Psoas muscle (tissue), 8 donors: ENCODE data around the gene RPP25. TPM values are rescaled to one million over a fixed set of nuclear protein-coding genes. Genes with fewer than 3 reads are reported as not detected.

ENCODE experiments used
- ATAC-seq, 4 donors: fragments of 200-7000 bp; cut with Tn5 transposase; one replicate each; pipeline ENCODE4 v1.9.1; 2020; ENCODE audit warnings: moderate library complexity in 3 of 4, mild to moderate bottlenecking in 2 of 4
- DNase-seq, 2 donors: peaks; one replicate each; pipeline ENCODE4 v3.0.0-alpha.2; 2020
- H3K27ac ChIP-seq: fragments of 200-600 bp; one replicate; pipeline ENCODE4 v1.8.0; 2022
- H3K27me3 ChIP-seq, 3 donors: fragments of 200-600 bp in 1 of 3; one replicate each; pipeline versions ENCODE4 v1.6.1 to v1.8.0; 2013 to 2022; ENCODE audit warnings: low read length in 2 of 3, mild to moderate bottlenecking in 2 of 3, moderate library complexity in 1 of 3; ENCODE audit not compliant: insufficient read depth in 3 of 3
- H3K36me3 ChIP-seq, 2 donors: fragments of 200-600 bp in 1 of 2; one replicate each; pipeline versions ENCODE4 v1.6.1 to v1.8.0; 2013 to 2022; ENCODE audit warnings: low read depth in 1 of 2, mild to moderate bottlenecking in 1 of 2, moderate library complexity in 1 of 2; ENCODE audit not compliant: insufficient read depth in 1 of 2
- H3K4me1 ChIP-seq: fragments of 200-600 bp; one replicate; pipeline ENCODE4 v1.8.0; 2022
- H3K4me3 ChIP-seq: fragments of 200-600 bp; one replicate; pipeline ENCODE4 v1.8.0; 2022; ENCODE audit warnings: mild to moderate bottlenecking
- H3K9me3 ChIP-seq: fragments of 200-600 bp; one replicate; pipeline ENCODE4 v1.8.0; 2022
- CTCF ChIP-seq: fragments of 200-600 bp; IDR thresholded peaks from one replicate; pipeline ENCODE4 v1.8.0; 2022; ENCODE audit warnings: antibody characterized with exemption
- WGBS, 3 donors: extraction: QIAGEN DNeasy Blood & Tissue Kit; methylation state at CpG; one replicate each; pipeline versions ENCODE4 v1.1.6 to v1.1.7; 2013; 5-methylcytosine and 5-hydroxymethylcytosine counted together
- intact Hi-C, 2 donors: fragments of 100-400 bp; cut with DNase I; formaldehyde crosslinking; loops; one replicate each; pipeline versions ENCODE4 v1.11.0 to v1.14.2; 2022
- polyA plus RNA-seq, 3 donors: library from polyadenylated mRNA; stranded (reverse); fragments of 200-250 nt; gene quantifications; one replicate each; pipeline ENCODE4 v1.2.3, GENCODE V29; 2013
- total RNA-seq, 4 donors: library from RNA; stranded (reverse); fragmentation: NEBNext Ultra II Directional in 2 of 4; extraction: Animal tissue kit (Norgen Biotek cat#: 25700) in 2 of 4; gene quantifications; one replicate each; pipeline versions ENCODE4 v1.2.1 to v1.2.4, GENCODE V29; 2021 to 2023
- donor health status: healthy with polysubstance abuse.
- donor health status: DM: no; HTN: no; CAD: no; lungs with moderate emphysema.
- donor health status: Bipolar disorder and iron deficiency.
- donor health status: healthy.
- donor health status: DM: yes; HTN: yes; CAD: no.
- donor health status: DM: no; HTN: no; CAD: no.
- donor health status: DM: no; HTN: no; CAD: no.
- donor health status: DM: yes; HTN: yes; CAD: no.

The RPP25 gene
- total and polyA plus RNA-seq, 7 donors = 0.64 to 11.6 (median 1.7) TPM

GRCh38 chr15:74958908-74959585, 2.5 kb upstream of the RPP25 start:
- Histone ChIP-seq H3K36me3 (no peaks in the 10 kb centered on the region), H3K9me3 (no peaks in the 10 kb centered on the region), H3K4me3 (peak overlapping the region; percentile 72), H3K4me1 (peaks cover 29% of the 10 kb centered on the region), H3K27ac (no peak overlapping the region), H3K27me3 (peaks cover 0 to 50% (median 17%) of the 10 kb centered on the region in 3 donors)
- intact Hi-C loops = loop anchor here (2.0 to 10.0 kb wide), 4 partner anchors 244 to 584 kb away; no protein-coding TSS in a partner anchor
- ATAC-seq = no peak
- DNase-seq = no peak
- WGBS, 3 donors = 4 to 11% (median 6%) methylated on average over 47 of the region's 47 CpGs
- no peak for TF ChIP-seq CTCF

- TF ChIP-seq CTCF = peak; percentile 11
Observed at GRCh38 chr15:74958320-74958907, 1.8 kb upstream of the RPP25 start.

GRCh38 chr15:74957476-74958035, 984 bp upstream of the RPP25 start:
- H3K9me3 ChIP-seq = no peaks in the 10 kb centered on the region
- TF ChIP-seq CTCF = no peak
- 4 to 6% (median 4%) methylated on average over 28 of the region's 28 CpGs for WGBS, 3 donors
- peaks cover 0 to 50% (median 16%) of the 10 kb centered on the region in 3 donors for H3K27me3 ChIP-seq
- H3K36me3 ChIP-seq = no peaks in the 10 kb centered on the region
- H3K4me1 ChIP-seq = peaks cover 29% of the 10 kb centered on the region
- no peak for ATAC-seq
- intact Hi-C loops = loop anchor here (2.0 to 10.0 kb wide), 4 partner anchors 245 to 583 kb away; no protein-coding TSS in a partner anchor
- DNase-seq = no peak
- peak overlapping the region; percentile 60 for H3K27ac ChIP-seq
- peak overlapping the region; percentile 72 for H3K4me3 ChIP-seq

More at GRCh38 chr15:74958320-74958907, 1.8 kb upstream of the RPP25 start:
- Histone ChIP-seq H3K9me3 (no peaks in the 10 kb centered on the region), H3K4me3 (peak overlapping the region; percentile 72), H3K27me3 (peaks cover 0 to 50% (median 17%) of the 10 kb centered on the region in 3 donors), H3K27ac (no peak overlapping the region), H3K4me1 (peaks cover 29% of the 10 kb centered on the region), H3K36me3 (no peaks in the 10 kb centered on the region)
- intact Hi-C loops = loop anchor here (2.0 to 10.0 kb wide), 4 partner anchors 244 to 584 kb away; no protein-coding TSS in a partner anchor
- peak; percentile 56 to 69 for DNase-seq
- ATAC-seq = peak in 3 of 4 donors; percentile 25
- 1 to 2% (median 2%) methylated on average over 19 to 28 of the region's 28 CpGs for WGBS, 3 donors

GRCh38 chr15:74955796-74956647, 550 bp downstream of the RPP25 start:
- peak; percentile 18 for TF ChIP-seq CTCF
- peak overlapping the region; percentile 38 for H3K27ac ChIP-seq
- H3K36me3 ChIP-seq = no peaks in the 10 kb centered on the region
- intact Hi-C loops = loop anchor here (5.0 to 10.0 kb wide), 3 partner anchors 321 to 581 kb away; no protein-coding TSS in a partner anchor
- H3K9me3 ChIP-seq = no peaks in the 10 kb centered on the region
- DNase-seq = peak; percentile 80 to 84
- peak overlapping the region; percentile 72 for H3K4me3 ChIP-seq
- peaks cover 0 to 50% (median 15%) of the 10 kb centered on the region in 3 donors for H3K27me3 ChIP-seq
- peaks cover 29% of the 10 kb centered on the region for H3K4me1 ChIP-seq
- peak; percentile 61 to 78 (median 66) for ATAC-seq
- WGBS, 3 donors = 9 to 13% (median 10%) methylated on average over 72 to 88 of the region's 88 CpGs
